Pancreas (tissue), 10 donors: ENCODE results near the gene IFRD2. TPM values are rescaled to one million over a fixed set of nuclear protein-coding genes. Genes with fewer than 3 reads are reported as not detected.
A peak's percentile ranks its signal among the peaks of the same experiment; 100 is the strongest.
"Not testable (repeated sequence)": the region's sequence is repeated elsewhere in the genome, so short reads cannot be mapped to it uniquely, and the experiment has no call there.

ENCODE experiments used
- ATAC-seq, 4 donors: fragments of 200-7000 bp; cut with Tn5 transposase; one replicate each; pipeline versions ENCODE4 v1.8.0 to v1.9.1; 2020; ENCODE audit warnings: mild to moderate bottlenecking in 4 of 4, moderate library complexity in 4 of 4
- DNase-seq, 6 donors: peaks; one replicate each; pipeline ENCODE4 v3.0.0-alpha.2; 2020
- FAIRE-seq: peaks from 2 replicates; lab custom pipeline; 2012; peaks lifted over from hg19 to GRCh38; lab: Jason Lieb, UNC
- H3K27ac ChIP-seq, 4 donors: fragments of 200-600 bp; sonication (generic); 1 replicate in 3 of 4; 2 replicates in 1 of 4; pipeline versions ENCODE4 v1.5.0 to v1.8.0; 2020
- H3K27me3 ChIP-seq, 4 donors: fragments of 200-600 bp; one replicate each; pipeline ENCODE4 v1.8.0; 2021
- H3K36me3 ChIP-seq, 3 donors: fragments of 200-600 bp; sonication (generic) in 1 of 3; one replicate each; pipeline versions ENCODE4 v1.5.0 to v1.8.0; 2020 to 2021
- H3K4me1 ChIP-seq, 3 donors: fragments of 200-600 bp; one replicate each; pipeline ENCODE4 v1.8.0; 2021
- H3K4me3 ChIP-seq, 4 donors: fragments of 200-600 bp; sonication (generic) in 2 of 4; one replicate each; pipeline versions ENCODE4 v1.5.0 to v1.8.0; 2020 to 2021
- H3K9me3 ChIP-seq, 4 donors: fragments of 200-600 bp; one replicate each; pipeline ENCODE4 v1.8.0; 2021
- WGBS, 2 donors: extraction: QIAGEN DNeasy Blood & Tissue Kit; methylation state at CpG; one replicate each; pipeline ENCODE4 v1.1.7; 2013; 5-methylcytosine and 5-hydroxymethylcytosine counted together
- intact Hi-C, 3 donors: fragments of 100-400 bp; cut with DNase I; formaldehyde crosslinking; loops; one replicate each; pipeline versions ENCODE4 v1.11.1 to v1.14.2; 2022
- polyA plus RNA-seq, 2 donors: library from polyadenylated mRNA; stranded (reverse); fragments of 200-250 nt; gene quantifications; one replicate each; pipeline ENCODE4 v1.2.3, GENCODE V29; 2013
- total RNA-seq, 6 donors: library from RNA; stranded (reverse); fragmentation: NEBNext Ultra II Directional in 4 of 6; extraction: Animal tissue kit (Norgen Biotek cat#: 25700) in 4 of 6; gene quantifications; one replicate each; pipeline versions ENCODE4 v1.2.1 to v1.2.4, GENCODE V29; 2021 to 2023
- TF ChIP-seq, protein P1 (sequence below), 4 donors: fragments of 200-600 bp; sonication (generic) in 3 of 4; IDR thresholded peaks; one replicate each; pipeline versions ENCODE4 v1.5.0 to v1.8.0; 2021; ENCODE audit warnings: antibody characterized with exemption in 4 of 4
- donor health status: healthy with polysubstance abuse.
- donor health status: DM: no; HTN: no; CAD: no; lungs with moderate emphysema.
- donor health status: DM: no; HTN: no; CAD: no.
- donor health status: control.
- donor health status: control.
- donor health status: Bipolar disorder and iron deficiency.
- donor health status: DM: yes; HTN: yes; CAD: no.
- donor health status: DM: no; HTN: no; CAD: no.
- donor health status: DM: no; HTN: no; CAD: no.
- donor health status: DM: yes; HTN: yes; CAD: no.

IFRD2 gene
- total and polyA plus RNA-seq, 8 donors: 47.1 to 117 (median 59.5) TPM

- intact Hi-C loops: no loop called here
- Histone ChIP-seq H3K9me3 (no peaks in the 10 kb centered on the region), H3K27ac (no peak overlapping the region), H3K27me3 (no peaks in the 10 kb centered on the region), H3K4me3 (no peak overlapping the region), H3K4me1 (peaks cover 9 to 13% (median 9%) of the 10 kb centered on the region in 3 donors), H3K36me3 (peaks cover 0 to 29% (median 18%) of the 10 kb centered on the region in 3 donors)
- ATAC-seq: no peak
- no peak for FAIRE-seq
- 91 to 93% methylated on average over 23 of the region's 23 CpGs for WGBS, 2 donors
- TF ChIP-seq, protein P1, sequence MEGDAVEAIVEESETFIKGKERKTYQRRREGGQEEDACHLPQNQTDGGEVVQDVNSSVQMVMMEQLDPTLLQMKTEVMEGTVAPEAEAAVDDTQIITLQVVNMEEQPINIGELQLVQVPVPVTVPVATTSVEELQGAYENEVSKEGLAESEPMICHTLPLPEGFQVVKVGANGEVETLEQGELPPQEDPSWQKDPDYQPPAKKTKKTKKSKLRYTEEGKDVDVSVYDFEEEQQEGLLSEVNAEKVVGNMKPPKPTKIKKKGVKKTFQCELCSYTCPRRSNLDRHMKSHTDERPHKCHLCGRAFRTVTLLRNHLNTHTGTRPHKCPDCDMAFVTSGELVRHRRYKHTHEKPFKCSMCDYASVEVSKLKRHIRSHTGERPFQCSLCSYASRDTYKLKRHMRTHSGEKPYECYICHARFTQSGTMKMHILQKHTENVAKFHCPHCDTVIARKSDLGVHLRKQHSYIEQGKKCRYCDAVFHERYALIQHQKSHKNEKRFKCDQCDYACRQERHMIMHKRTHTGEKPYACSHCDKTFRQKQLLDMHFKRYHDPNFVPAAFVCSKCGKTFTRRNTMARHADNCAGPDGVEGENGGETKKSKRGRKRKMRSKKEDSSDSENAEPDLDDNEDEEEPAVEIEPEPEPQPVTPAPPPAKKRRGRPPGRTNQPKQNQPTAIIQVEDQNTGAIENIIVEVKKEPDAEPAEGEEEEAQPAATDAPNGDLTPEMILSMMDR (IDR thresholded peaks at IDR 0.05): no peak
- DNase-seq: peak in 4 of 6 donors; percentile 25 to 71 (median 42)
Measured at GRCh38 chr3:50288387-50289007, 3.7 kb downstream of the IFRD2 start.

DNA sequence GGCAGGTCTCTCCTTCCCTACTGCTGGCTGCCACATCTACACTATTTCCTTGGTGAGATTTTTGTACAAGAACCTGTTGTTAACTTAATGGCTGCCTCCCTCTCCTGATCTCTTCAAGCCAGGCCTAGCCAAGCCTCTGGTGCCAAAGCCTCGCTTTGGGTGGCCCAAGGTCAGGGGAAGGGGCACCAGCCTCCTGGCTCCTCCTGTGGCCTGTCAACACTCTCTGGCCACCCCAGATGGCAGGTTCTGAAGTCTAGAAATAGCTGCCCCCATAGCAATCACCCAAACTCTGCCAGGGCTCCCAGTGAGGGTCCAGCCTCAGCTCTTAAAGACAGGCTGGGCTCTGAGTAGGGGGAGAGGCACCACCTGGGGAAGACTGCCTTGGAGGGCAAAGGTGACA, 5.0 kb downstream of the IFRD2 start:
- no peak for FAIRE-seq
- Histone ChIP-seq H3K4me3 (no peak overlapping the region), H3K27me3 (no peaks in the 10 kb centered on the region), H3K4me1 (peaks cover 0 to 6% (median 0%) of the 10 kb centered on the region in 3 donors), H3K27ac (no peak overlapping the region), H3K9me3 (no peaks in the 10 kb centered on the region), H3K36me3 (peaks cover 0 to 29% (median 18%) of the 10 kb centered on the region in 3 donors)
- no peak for ATAC-seq
- 75 to 83% methylated on average over 1 of the region's 1 CpG for WGBS, 2 donors
- intact Hi-C loops: no loop called here
- TF ChIP-seq, protein P1 (IDR thresholded peaks at IDR 0.05): no peak
- no peak for DNase-seq

DNA sequence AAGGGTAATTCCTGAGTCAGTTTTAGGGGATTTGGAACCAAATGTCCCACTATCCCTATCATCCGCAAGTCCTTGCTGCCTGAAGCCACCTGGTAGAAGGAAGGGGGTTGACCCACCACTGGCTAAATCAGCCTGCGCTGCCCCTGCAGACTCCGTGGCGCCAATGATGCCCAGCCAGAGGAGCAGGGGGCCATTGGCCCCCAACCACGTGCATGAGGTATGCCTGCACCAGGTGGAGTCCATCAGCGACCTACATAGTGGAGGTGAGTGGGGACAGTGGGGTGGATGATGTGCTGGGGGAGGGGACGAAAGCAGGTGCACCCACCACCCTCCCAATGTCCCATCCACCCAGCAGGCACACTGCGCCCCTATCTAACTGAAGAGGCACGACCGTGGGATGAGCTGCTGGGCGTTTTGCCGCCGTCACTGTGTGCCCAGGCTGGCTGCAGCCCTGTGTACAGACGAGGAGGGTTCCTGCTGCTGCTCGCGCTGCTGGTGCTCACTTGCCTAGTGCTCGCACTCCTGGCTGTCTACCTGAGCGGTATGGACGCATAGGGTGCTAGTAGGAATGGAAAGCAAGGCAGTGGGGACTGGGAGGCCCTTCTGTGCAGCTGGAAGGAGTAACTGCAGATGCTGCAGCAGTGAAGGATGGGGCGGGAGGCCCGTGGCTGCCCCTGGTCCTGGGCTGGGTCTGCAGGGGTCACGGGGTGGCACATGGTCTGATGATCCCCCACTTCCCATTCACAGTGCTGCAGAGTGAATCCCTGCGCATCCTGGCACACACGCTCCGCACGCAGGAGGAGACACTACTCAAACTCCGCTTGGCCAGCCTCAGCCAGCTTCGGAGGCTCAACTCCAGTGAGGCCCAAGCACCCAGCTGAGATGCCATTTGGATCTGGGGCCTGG, 5.7 kb downstream of the IFRD2 start:
- 89 to 91% methylated on average over 26 to 28 of the region's 28 CpGs for WGBS, 2 donors
- FAIRE-seq: no peak
- no peak for ATAC-seq

GRCh38 chr3:50284121-50284520, 8.1 kb downstream of the IFRD2 start:
- peaks cover 0 to 19% (median 11%) of the 10 kb centered on the region in 3 donors for H3K36me3 ChIP-seq
- H3K27me3 ChIP-seq, DNase-seq, H3K9me3 ChIP-seq, intact Hi-C loops, H3K4me3 ChIP-seq, H3K27ac ChIP-seq, FAIRE-seq, H3K4me1 ChIP-seq, ATAC-seq: not testable (repeated sequence)
- 86 to 89% methylated on average over 6 of the region's 6 CpGs for WGBS, 2 donors

More for the DNA sequence above, 5.7 kb downstream of the IFRD2 start:
- Histone ChIP-seq H3K27ac (no peak overlapping the region), H3K27me3 (no peaks in the 10 kb centered on the region), H3K4me1 (peaks cover 0 to 6% (median 0%) of the 10 kb centered on the region in 3 donors), H3K4me3 (no peak overlapping the region), H3K9me3 (no peaks in the 10 kb centered on the region), H3K36me3 (peaks cover 0 to 29% (median 18%) of the 10 kb centered on the region in 3 donors)
- peak in 2 of 6 donors; percentile 28 to 42 for DNase-seq
- intact Hi-C loops: no loop called here
- TF ChIP-seq, protein P1 (IDR thresholded peaks at IDR 0.05): no peak

GRCh38 chr3:50279255-50280016, 12.8 kb downstream of the IFRD2 start:
- ATAC-seq (no peak), DNase-seq (no peak), FAIRE-seq (no peak)
- Histone ChIP-seq H3K4me1 (no peaks in the 10 kb centered on the region), H3K9me3 (no peaks in the 10 kb centered on the region), H3K27ac (no peak overlapping the region), H3K27me3 (no peaks in the 10 kb centered on the region), H3K36me3 (peaks cover 0 to 17% (median 5%) of the 10 kb centered on the region in 3 donors), H3K4me3 (no peak overlapping the region)
- TF ChIP-seq, protein P1 (IDR thresholded peaks at IDR 0.05): no peak
- intact Hi-C loops: no loop called here
- 91 to 96% methylated on average over 7 to 8 of the region's 8 CpGs for WGBS, 2 donors
